SK-N-SH (cell line): ENCODE measurements around the gene PDE6A.

Source experiments
- CHD2 ChIP-seq: fragments of 150-350 bp; IDR thresholded peaks from 2 replicates; pipeline ENCODE4 v1.6.1; 2018; ENCODE audit warnings: low read length; ENCODE audit not compliant: partially characterized antibody
- CTCF ChIP-seq: fragments of 200-600 bp; sonication (generic); IDR thresholded peaks from 2 replicates; pipeline ENCODE4 v1.6.1; 2017; ENCODE audit warnings: antibody characterized with exemption, mild to moderate bottlenecking, moderate library complexity
- GABPA ChIP-seq: IDR thresholded peaks from 2 replicates; pipeline ENCODE4 v1.4.0; 2012; ENCODE audit warnings: low read depth, mild to moderate bottlenecking
- TAF1 ChIP-seq: IDR thresholded peaks from 2 replicates; pipeline ENCODE4 v1.6.1; 2012; ENCODE audit warnings: low read depth, mild to moderate bottlenecking, low read length, moderate library complexity, borderline replicate concordance
- TCF12 ChIP-seq: IDR thresholded peaks from 2 replicates; pipeline ENCODE4 v1.4.0; 2012
- YY1 ChIP-seq: IDR thresholded peaks from 2 replicates; pipeline ENCODE4 v1.4.0; 2012; ENCODE audit warnings: low read depth, mild to moderate bottlenecking

GRCh38 chr5:149894237-149894636 is 50.4 kb downstream of the PDE6A start:
- no peak for TF ChIP-seq CTCF
- TF ChIP-seq TCF12: no peak
- no peak for TF ChIP-seq GABPA
- no peak for TF ChIP-seq TAF1
- TF ChIP-seq YY1: no peak
- no peak for TF ChIP-seq CHD2
